BLaER1 treated with 17β-estradiol and CSF1 and Interleukin-3, amounts not matched to agents 10 nM and 100 nM (cell line): ENCODE measurements around the gene NLGN3.
A peak's percentile ranks its signal among the peaks of the same experiment; 100 is the strongest.

Source experiments
- H3K27ac ChIP-seq, 11 experiments: shearing (Covaris generic); formaldehyde crosslinking; 2 replicates each; pipeline ENCODE4 v1.8.1; 2022
- H3K27me3 ChIP-seq, 11 experiments: shearing (Covaris generic); formaldehyde crosslinking; 2 replicates each; pipeline ENCODE4 v1.8.1; 2022
- H3K36me3 ChIP-seq, 11 experiments: shearing (Covaris generic); formaldehyde crosslinking; 2 replicates each; pipeline ENCODE4 v1.8.1; 2022
- H3K4me1 ChIP-seq, 10 experiments: shearing (Covaris generic); formaldehyde crosslinking; 2 replicates each; pipeline ENCODE4 v1.8.1; 2022
- H3K4me2 ChIP-seq, 11 experiments: shearing (Covaris generic); formaldehyde crosslinking; 2 replicates each; pipeline ENCODE4 v1.8.1; 2022
- H3K4me3 ChIP-seq, 10 experiments: shearing (Covaris generic); formaldehyde crosslinking; 2 replicates each; pipeline ENCODE4 v1.8.1; 2022
- H3K9ac ChIP-seq, 11 experiments: shearing (Covaris generic); formaldehyde crosslinking; 2 replicates each; pipeline ENCODE4 v1.8.1; 2022
- H3K9me3 ChIP-seq, 11 experiments: shearing (Covaris generic); formaldehyde crosslinking; replicated peaks in 1 of 11; 2 replicates each; pipeline ENCODE4 v1.8.1; 2022
- H4K20me1 ChIP-seq, 11 experiments: shearing (Covaris generic); formaldehyde crosslinking; 2 replicates each; pipeline ENCODE4 v1.8.1; 2022
- Cebpa-rat ChIP-seq, 11 experiments: shearing (Covaris generic); IDR thresholded peaks; 2 replicates each; pipeline ENCODE4 v1.8.1; 2022

Gene NLGN3

DNA sequence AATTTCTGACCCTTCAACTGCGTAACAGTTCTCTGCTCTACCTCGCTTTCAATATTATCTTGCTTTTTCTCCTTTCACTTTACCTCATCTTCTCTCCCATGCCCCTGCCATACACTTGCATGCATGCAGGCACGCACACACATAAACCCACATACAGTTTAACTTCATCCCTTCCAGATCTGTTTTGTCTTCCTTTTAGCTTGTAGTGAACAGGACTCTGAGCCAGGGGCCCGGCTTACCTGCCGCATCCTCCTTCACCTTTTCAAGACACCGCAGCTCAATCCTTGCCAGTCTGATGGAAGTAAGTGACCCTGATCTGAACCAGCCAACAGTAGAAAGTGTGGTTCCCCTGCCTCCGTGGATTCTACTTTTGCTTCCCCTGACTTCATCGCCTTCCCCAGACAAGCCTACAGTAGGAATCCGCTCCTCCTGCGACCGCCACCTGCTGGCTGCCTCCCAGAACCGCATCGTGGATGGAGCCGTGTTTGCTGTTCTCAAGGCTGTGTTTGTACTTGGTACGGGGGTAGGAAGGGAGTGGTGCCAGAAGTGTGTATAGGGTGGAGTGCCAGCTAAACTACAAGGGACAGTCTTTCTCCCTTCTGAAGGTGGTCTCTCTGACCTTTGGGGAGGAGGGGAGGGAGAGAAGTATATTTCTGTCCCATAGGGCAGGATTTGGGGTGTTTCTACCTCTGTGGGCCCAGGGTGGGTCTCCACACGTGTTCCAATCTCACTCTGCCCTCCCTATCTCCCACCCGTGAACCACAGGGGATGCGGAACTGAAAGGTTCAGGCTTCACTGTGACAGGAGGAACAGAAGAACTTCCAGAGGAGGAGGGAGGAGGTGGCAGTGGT, 15.5 kb upstream of the NLGN3 start:
- no peaks in the 10 kb centered on the region for H3K9me3 ChIP-seq
- TF ChIP-seq Cebpa-rat (IDR thresholded peaks at IDR 0.05) = no peak
- H3K27ac ChIP-seq = peak overlapping the region in 2 of 11 experiments; percentile 10 to 23; a peak in 1 of 22 replicates
- H3K27me3 ChIP-seq = peaks cover 74 to 93% (median 89%) of the 10 kb centered on the region in 11 experiments
- H3K4me3 ChIP-seq = no peak overlapping the region
- H3K4me1 ChIP-seq = peaks cover 0 to 12% (median 0%) of the 10 kb centered on the region in 10 experiments; a peak in 5 of 20 replicates
- peaks cover 0 to 55% (median 4%) of the 10 kb centered on the region in 11 experiments; a peak in 10 of 22 replicates for H4K20me1 ChIP-seq
- no peak overlapping the region for H3K4me2 ChIP-seq
- H3K36me3 ChIP-seq = peaks cover 62 to 93% (median 87%) of the 10 kb centered on the region in 11 experiments
- H3K9ac ChIP-seq = peak overlapping the region in 1 of 11 experiments; percentile 7; a peak in 2 of 22 replicates

- Histone ChIP-seq H3K27me3 (peaks cover 70 to 94% (median 90%) of the 10 kb centered on the region in 11 experiments), H3K27ac (no peak overlapping the region), H3K9ac (no peak overlapping the region), H3K4me3 (no peak overlapping the region), H3K4me2 (no peak overlapping the region), H3K4me1 (peaks cover 0 to 10% (median 0%) of the 10 kb centered on the region in 10 experiments; a peak in 5 of 20 replicates), H3K36me3 (peaks cover 72 to 97% (median 89%) of the 10 kb centered on the region in 11 experiments), H4K20me1 (peaks cover 0 to 57% (median 13%) of the 10 kb centered on the region in 11 experiments; a peak in 11 of 22 replicates), H3K9me3 (no peaks in the 10 kb centered on the region)
- no peak for TF ChIP-seq Cebpa-rat (IDR thresholded peaks at IDR 0.05)
Observed at GRCh38 chrX:71131510-71131909, 13.1 kb upstream of the NLGN3 start.

GRCh38 chrX:71140440-71140839, 4.2 kb upstream of the NLGN3 start:
- Histone ChIP-seq H3K4me3 (no peak overlapping the region), H3K36me3 (peaks cover 43 to 85% (median 60%) of the 10 kb centered on the region in 11 experiments), H3K4me2 (no peak overlapping the region), H3K27ac (no peak overlapping the region), H3K4me1 (peaks cover 0 to 13% (median 2%) of the 10 kb centered on the region in 10 experiments; a peak in 10 of 20 replicates), H3K9ac (no peak overlapping the region), H3K27me3 (peaks cover 42 to 93% (median 80%) of the 10 kb centered on the region in 11 experiments), H3K9me3 (no peaks in the 10 kb centered on the region), H4K20me1 (peaks cover 0 to 57% (median 8%) of the 10 kb centered on the region in 11 experiments; a peak in 9 of 22 replicates)
- TF ChIP-seq Cebpa-rat (IDR thresholded peaks at IDR 0.05) = no peak

- H3K4me1 ChIP-seq = peaks cover 19 to 29% (median 23%) of the 10 kb centered on the region in 10 experiments
- H3K36me3 ChIP-seq = peaks cover 15 to 54% (median 33%) of the 10 kb centered on the region in 11 experiments
- peaks cover 24 to 81% (median 60%) of the 10 kb centered on the region in 11 experiments for H3K27me3 ChIP-seq
- no peak for TF ChIP-seq Cebpa-rat (IDR thresholded peaks at IDR 0.05)
- H3K27ac ChIP-seq = no peak overlapping the region
- H4K20me1 ChIP-seq = peaks cover 0 to 40% (median 0%) of the 10 kb centered on the region in 11 experiments; a peak in 6 of 22 replicates
- H3K4me3 ChIP-seq = no peak overlapping the region
- H3K9me3 ChIP-seq = no peaks in the 10 kb centered on the region
- no peak overlapping the region for H3K9ac ChIP-seq
- no peak overlapping the region for H3K4me2 ChIP-seq
Observed at GRCh38 chrX:71143508-71143907, 1.1 kb upstream of the NLGN3 start.

GRCh38 chrX:71147496-71148277, 3.0 kb downstream of the NLGN3 start:
- H3K27ac ChIP-seq = peak overlapping the region in 3 of 11 experiments; percentile 17 to 48 (median 23); a peak in 3 of 22 replicates
- H3K4me1 ChIP-seq = peaks cover 20 to 50% (median 33%) of the 10 kb centered on the region in 10 experiments
- peaks cover 0 to 17% (median 0%) of the 10 kb centered on the region in 11 experiments; a peak in 5 of 22 replicates for H4K20me1 ChIP-seq
- H3K4me3 ChIP-seq = no peak overlapping the region
- H3K4me2 ChIP-seq = peak overlapping the region; percentile 10 to 79 (median 53); a peak in 21 of 22 replicates
- H3K27me3 ChIP-seq = peaks cover 19 to 83% (median 59%) of the 10 kb centered on the region in 11 experiments
- peaks cover 0 to 14% (median 3%) of the 10 kb centered on the region in 11 experiments; a peak in 6 of 22 replicates for H3K36me3 ChIP-seq
- no peaks in the 10 kb centered on the region for H3K9me3 ChIP-seq
- no peak overlapping the region for H3K9ac ChIP-seq
- TF ChIP-seq Cebpa-rat (IDR thresholded peaks at IDR 0.05) = no peak

GRCh38 chrX:71148278-71148663, 3.6 kb downstream of the NLGN3 start:
- Histone ChIP-seq H3K4me2 (peak overlapping the region in 5 of 11 experiments; percentile 47 to 71 (median 54); a peak in 2 of 22 replicates), H3K36me3 (peaks cover 0 to 8% (median 2%) of the 10 kb centered on the region in 11 experiments; a peak in 5 of 22 replicates), H3K27ac (no peak overlapping the region), H3K9me3 (no peaks in the 10 kb centered on the region), H3K4me1 (peaks cover 20 to 56% (median 33%) of the 10 kb centered on the region in 10 experiments), H3K4me3 (no peak overlapping the region), H3K9ac (no peak overlapping the region), H4K20me1 (peaks cover 0 to 23% (median 0%) of the 10 kb centered on the region in 11 experiments; a peak in 6 of 22 replicates), H3K27me3 (peaks cover 22 to 83% (median 59%) of the 10 kb centered on the region in 11 experiments)
- TF ChIP-seq Cebpa-rat (IDR thresholded peaks at IDR 0.05) = no peak

- H3K9me3 ChIP-seq = no peaks in the 10 kb centered on the region
Observed at GRCh38 chrX:71151366-71151765, 6.7 kb downstream of the NLGN3 start.

GRCh38 chrX:71154196-71154595, 9.6 kb downstream of the NLGN3 start:
- H3K27ac ChIP-seq = peak overlapping the region in 7 of 11 experiments; percentile 2 to 55 (median 39); a peak in 5 of 22 replicates
- TF ChIP-seq Cebpa-rat (IDR thresholded peaks at IDR 0.05) = no peak

More at GRCh38 chrX:71151366-71151765, 6.7 kb downstream of the NLGN3 start:
- Histone ChIP-seq H3K9ac (no peak overlapping the region), H3K27ac (no peak overlapping the region), H3K4me3 (no peak overlapping the region), H4K20me1 (peaks cover 0 to 16% (median 0%) of the 10 kb centered on the region in 11 experiments; a peak in 5 of 22 replicates), H3K4me2 (peak overlapping the region in 7 of 11 experiments; percentile 8 to 50 (median 29); a peak in 10 of 22 replicates), H3K27me3 (peaks cover 22 to 97% (median 65%) of the 10 kb centered on the region in 11 experiments), H3K36me3 (no peaks in the 10 kb centered on the region), H3K4me1 (peaks cover 29 to 74% (median 49%) of the 10 kb centered on the region in 10 experiments)
- no peak for TF ChIP-seq Cebpa-rat (IDR thresholded peaks at IDR 0.05)

More at GRCh38 chrX:71154196-71154595, 9.6 kb downstream of the NLGN3 start:
- Histone ChIP-seq H4K20me1 (peaks cover 0 to 14% (median 0%) of the 10 kb centered on the region in 11 experiments; a peak in 4 of 22 replicates), H3K9me3 (no peaks in the 10 kb centered on the region), H3K4me2 (peak overlapping the region; percentile 52 to 79 (median 59)), H3K36me3 (peaks cover 0 to 9% (median 0%) of the 10 kb centered on the region in 11 experiments; a peak in 1 of 22 replicates), H3K4me1 (peaks cover 13 to 59% (median 31%) of the 10 kb centered on the region in 10 experiments), H3K9ac (no peak overlapping the region), H3K4me3 (no peak overlapping the region), H3K27me3 (peaks cover 19 to 83% (median 59%) of the 10 kb centered on the region in 11 experiments)
